ENCODE results near the gene GPR132. TPM values are rescaled to one million over a fixed set of nuclear protein-coding genes. Genes with fewer than 3 reads are reported as not detected.

Gene GPR132
- total and polyA plus RNA-seq, 2 experiments from 2014 or later, result 0.14 TPM; not detected in 1

- TF ChIP-seq CTCF (conservative IDR thresholded peaks at IDR 0.05; ENCODE audit: low read depth in 2 of 2) (no peak), CREB1 (CRISPR knock-in tag; IDR thresholded peaks at IDR 0.05; ENCODE audit: low read depth) (no peak), NANOG (IDR thresholded peaks at IDR 0.05; ENCODE audit: borderline replicate concordance) (no peak)
These were observed 9.9 kb downstream of the GPR132 start (continued) for GRCh38 chr14:105055334-105055733.

DNA sequence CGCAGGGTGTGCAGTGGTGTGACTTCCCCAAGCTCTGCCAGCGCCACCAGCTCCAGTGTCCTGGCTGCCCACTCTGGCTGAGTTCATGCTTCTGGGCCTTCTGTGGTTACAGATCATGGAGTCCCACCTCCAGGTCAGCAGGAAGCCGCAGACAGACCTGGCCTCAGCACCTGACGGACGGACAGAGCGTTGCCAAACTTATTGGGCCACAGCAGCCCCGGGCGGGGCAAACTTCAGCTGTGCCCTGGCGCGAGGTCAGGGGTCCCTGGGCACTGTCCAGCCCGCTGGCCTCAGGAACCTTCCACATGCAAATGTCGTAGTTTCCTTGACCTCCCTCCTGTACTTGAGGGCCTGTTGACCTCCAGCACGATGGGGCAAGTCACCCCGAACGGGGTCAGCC, 11.2 kb downstream of the GPR132 start:
- H3K36me3 Mint-ChIP-seq (ENCODE audit: low read depth), result no peaks in the 10 kb centered on the region
- no peak for ATAC-seq

GRCh38 chr14:105053421-105053820, 11.8 kb downstream of the GPR132 start:
- ATAC-seq (no peak), DNase-seq (ENCODE audit: low spot score) (no peak)
- Histone ChIP-seq H3K36me3 (ENCODE audit: insufficient read depth) (no peaks in the 10 kb centered on the region), H3K27me3 (ENCODE audit: insufficient read depth) (peaks cover 6% of the 10 kb centered on the region; the same call in 1 of the 2 replicates), H3K4me2 (no peak overlapping the region), H3K27ac (ENCODE audit: low read depth) (no peak overlapping the region), H4K20me1 (replicated peaks; ENCODE audit: insufficient read depth) (no peaks in the 10 kb centered on the region), H3F3A (replicated peaks; ENCODE audit: low read depth) (no peaks in the 10 kb centered on the region), H3K79me2 (replicated peaks; ENCODE audit: insufficient read depth) (no peaks in the 10 kb centered on the region), H3K4me3 (no peak overlapping the region), H2AFZ (no peak overlapping the region), H3K9me2 (ENCODE audit: insufficient read depth) (no peaks in the 10 kb centered on the region), H3K4me1 (ENCODE audit: insufficient read depth) (peaks cover 6% of the 10 kb centered on the region; the same call in 1 of the 2 replicates)
- Mint-ChIP-seq H3K27me3 (ENCODE audit: insufficient read depth, low read depth, poor library complexity) (peaks cover 35% of the 10 kb centered on the region), H3K36me3 (ENCODE audit: low read depth) (no peaks in the 10 kb centered on the region), H3K4me3 (no peak overlapping the region), H3K9me3 (no peaks in the 10 kb centered on the region), H3K27ac (no peak overlapping the region), H3K4me1 (peaks cover 20% of the 10 kb centered on the region)
- TF ChIP-seq JUNB (IDR thresholded peaks at IDR 0.05; ENCODE audit: unreplicated experiment) (no peak), POLR2AphosphoS5 (IDR thresholded peaks at IDR 0.05; ENCODE audit: low read depth) (no peak), EZH2 (IDR thresholded peaks at IDR 0.05; ENCODE audit: low read depth, unreplicated experiment) (no peak), EZH2phosphoT487 (IDR thresholded peaks at IDR 0.05; ENCODE audit: unreplicated experiment) (no peak), ZNF331 (CRISPR knock-in tag; IDR thresholded peaks at IDR 0.05; ENCODE audit: low read depth) (no peak), ZNF114 (CRISPR knock-in tag; IDR thresholded peaks at IDR 0.05) (no peak), CREB1 (CRISPR knock-in tag; IDR thresholded peaks at IDR 0.05; ENCODE audit: low read depth) (no peak), ETS1 (IDR thresholded peaks at IDR 0.05) (no peak)

More for the DNA sequence above, 11.2 kb downstream of the GPR132 start:
- Histone ChIP-seq H3K4me1 (ENCODE audit: insufficient read depth) (peaks cover 6% of the 10 kb centered on the region; the same call in 1 of the 2 replicates), H3K36me3 (ENCODE audit: insufficient read depth) (no peaks in the 10 kb centered on the region), H4K20me1 (replicated peaks; ENCODE audit: insufficient read depth) (no peaks in the 10 kb centered on the region), H3F3A (replicated peaks; ENCODE audit: low read depth) (no peaks in the 10 kb centered on the region), H3K9me2 (ENCODE audit: insufficient read depth) (no peaks in the 10 kb centered on the region), H3K27ac (ENCODE audit: low read depth) (no peak overlapping the region), H2AFZ (no peak overlapping the region), H3K79me2 (replicated peaks; ENCODE audit: insufficient read depth) (no peaks in the 10 kb centered on the region), H3K4me2 (no peak overlapping the region), H3K4me3 (no peak overlapping the region), H3K27me3 (ENCODE audit: insufficient read depth) (peaks cover 6% of the 10 kb centered on the region; the same call in 1 of the 2 replicates)
- H3K27me3 Mint-ChIP-seq (ENCODE audit: insufficient read depth, low read depth, poor library complexity), result peaks cover 40% of the 10 kb centered on the region
- H3K9me3 Mint-ChIP-seq, result no peaks in the 10 kb centered on the region
- H3K27ac Mint-ChIP-seq, result no peak overlapping the region
- no peak for DNase-seq (ENCODE audit: low spot score)
- TF ChIP-seq ZNF114 (CRISPR knock-in tag; IDR thresholded peaks at IDR 0.05), result no peak
- no peak for TF ChIP-seq CTCF (conservative IDR thresholded peaks at IDR 0.05; ENCODE audit: low read depth in 2 of 2)
- TF ChIP-seq JUNB (IDR thresholded peaks at IDR 0.05; ENCODE audit: unreplicated experiment), result no peak
- TF ChIP-seq CREB1 (CRISPR knock-in tag; IDR thresholded peaks at IDR 0.05; ENCODE audit: low read depth), result no peak
- peaks cover 20% of the 10 kb centered on the region for H3K4me1 Mint-ChIP-seq
- H3K4me3 Mint-ChIP-seq, result no peak overlapping the region
